Epidermal melanocyte (primary cell): ENCODE results near the gene RANBP3.
"Not testable (repeated sequence)": the region's sequence is repeated elsewhere in the genome, so short reads cannot be mapped to it uniquely, and the experiment has no call there.

ENCODE experiments used
- DNase-seq: peaks from one replicate; pipeline ENCODE4 v3.0.0; 2011; ENCODE audit warnings: low spot score; ENCODE audit not compliant: insufficient read length

The RANBP3 gene

DNA sequence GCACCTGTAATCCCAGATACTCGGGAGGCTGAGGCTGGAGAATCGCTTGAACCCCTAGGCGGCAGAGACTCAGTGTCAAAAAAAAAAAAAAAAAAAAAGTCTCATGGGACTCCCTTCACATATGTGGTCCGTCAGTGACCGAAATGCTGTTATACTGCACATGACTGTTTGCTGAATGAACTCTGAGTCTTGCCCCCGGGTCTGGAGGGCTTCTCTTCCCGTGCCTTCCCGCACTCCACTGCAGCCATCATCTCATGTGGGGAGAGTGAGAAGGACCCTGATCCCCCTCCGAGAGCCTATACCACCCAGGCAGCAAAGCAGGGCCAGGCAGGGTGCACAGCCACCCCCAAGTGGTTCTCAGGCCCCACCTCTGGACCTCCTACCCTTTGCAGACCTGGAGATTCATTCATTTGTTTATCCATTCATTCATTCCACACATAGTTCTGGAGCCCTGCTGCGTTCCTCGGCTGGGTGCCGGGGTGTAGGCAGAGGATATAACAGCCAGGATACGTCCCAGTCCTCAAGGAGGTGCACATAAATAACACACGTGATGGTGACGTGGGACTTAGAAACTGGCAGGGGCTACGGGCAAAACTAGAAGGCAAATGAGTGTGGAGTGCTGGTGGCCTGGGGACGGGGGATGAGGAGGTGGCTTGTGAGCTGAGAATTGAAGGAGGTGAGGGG is 88.5 kb downstream of the RANBP3 start:
- DNase-seq, result no peak

DNA sequence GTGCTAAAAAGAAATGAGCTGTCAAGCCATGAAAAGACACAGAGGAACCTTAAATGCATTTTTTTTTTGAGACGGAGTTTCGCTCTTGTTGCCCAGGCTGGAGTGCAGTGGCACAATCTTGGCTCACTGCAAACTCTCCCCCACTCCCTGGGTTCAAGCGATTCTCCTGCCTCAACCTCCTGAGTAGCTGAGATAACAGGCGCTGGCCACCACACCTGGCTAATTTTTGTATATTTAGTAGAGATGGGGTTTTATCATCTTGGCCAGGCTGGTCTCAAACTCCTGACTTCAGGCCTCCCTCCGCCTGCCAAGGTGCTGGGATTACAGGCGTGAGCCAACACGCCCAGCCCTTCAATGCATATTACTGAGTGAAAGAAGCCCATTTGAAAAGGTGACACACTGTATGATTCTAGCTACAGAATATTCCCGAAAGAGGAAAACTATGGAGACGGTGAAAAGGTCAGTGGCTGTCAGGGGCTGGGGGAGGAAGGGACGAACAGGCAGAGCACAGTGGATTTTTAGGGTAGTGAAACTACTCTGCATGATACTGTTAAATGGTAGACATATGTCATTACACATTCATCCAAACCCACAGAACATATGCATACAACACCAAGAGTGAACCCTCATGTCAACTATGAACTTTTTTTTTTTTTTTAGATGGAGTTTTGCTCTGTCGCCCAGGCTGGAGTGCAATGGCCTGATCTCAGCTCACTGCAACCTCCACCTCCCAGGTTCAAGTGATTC is 93.7 kb downstream of the RANBP3 start:
- not testable (repeated sequence) for DNase-seq

DNA sequence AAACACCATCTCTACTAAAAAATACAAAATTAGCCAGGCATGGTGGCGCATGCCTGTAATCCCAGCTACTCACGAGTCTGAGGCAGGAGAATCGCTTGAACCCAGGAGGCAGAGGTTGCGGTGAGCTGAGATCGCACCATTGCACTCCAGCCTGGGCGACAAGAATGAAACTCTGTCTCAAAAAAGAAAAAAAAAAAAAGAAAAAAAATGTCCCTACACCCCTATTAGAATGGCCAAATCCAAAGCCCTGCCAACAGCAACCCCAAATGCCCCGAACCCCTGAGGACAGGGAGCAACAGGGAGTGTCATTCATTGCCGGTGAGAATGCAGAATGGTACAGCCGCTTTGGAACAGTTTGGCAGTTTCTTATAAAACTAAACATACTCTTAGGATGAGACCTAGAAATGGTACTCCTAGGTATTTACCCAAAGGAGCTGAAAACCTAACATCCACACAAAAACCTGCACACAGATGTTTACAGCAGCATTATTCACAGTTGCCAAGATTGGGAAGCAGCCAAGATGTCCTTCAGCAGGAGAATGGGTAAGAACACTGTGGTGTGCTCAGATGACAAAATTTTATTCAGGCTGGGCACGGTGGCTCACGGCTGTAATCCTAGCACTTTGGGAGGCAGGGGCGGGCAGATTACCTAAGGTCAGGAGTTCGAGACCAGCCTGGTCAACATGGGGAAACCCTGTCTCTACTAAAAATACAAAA is 94.6 kb downstream of the RANBP3 start:
- not testable (repeated sequence) for DNase-seq

DNA sequence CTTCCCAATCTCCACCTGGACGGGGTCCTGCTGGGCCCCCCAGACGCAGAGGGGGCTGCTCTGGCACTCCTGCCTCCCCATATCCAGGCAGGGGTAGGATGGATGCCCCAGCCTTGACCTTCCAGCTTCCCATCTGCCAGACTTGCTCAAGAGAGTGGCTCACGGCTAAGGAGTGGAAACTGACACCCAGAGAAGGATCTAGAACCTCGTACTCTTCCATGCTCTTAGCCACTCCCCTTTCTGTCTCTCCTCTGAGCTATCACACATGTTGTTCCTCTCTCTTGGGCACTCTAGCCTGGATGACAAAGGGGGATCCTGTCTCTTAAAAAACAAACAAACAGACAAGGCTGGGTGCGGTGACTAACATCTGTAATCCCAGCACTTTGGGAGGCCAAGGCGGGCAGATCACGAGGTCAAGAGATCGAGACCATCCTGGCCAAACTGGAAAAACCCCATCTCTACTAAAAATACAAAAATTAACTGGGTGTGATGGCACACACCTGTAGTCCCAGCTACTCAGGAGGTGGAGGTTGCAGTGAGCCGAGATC is 95.4 kb downstream of the RANBP3 start:
- no peak for DNase-seq

DNA sequence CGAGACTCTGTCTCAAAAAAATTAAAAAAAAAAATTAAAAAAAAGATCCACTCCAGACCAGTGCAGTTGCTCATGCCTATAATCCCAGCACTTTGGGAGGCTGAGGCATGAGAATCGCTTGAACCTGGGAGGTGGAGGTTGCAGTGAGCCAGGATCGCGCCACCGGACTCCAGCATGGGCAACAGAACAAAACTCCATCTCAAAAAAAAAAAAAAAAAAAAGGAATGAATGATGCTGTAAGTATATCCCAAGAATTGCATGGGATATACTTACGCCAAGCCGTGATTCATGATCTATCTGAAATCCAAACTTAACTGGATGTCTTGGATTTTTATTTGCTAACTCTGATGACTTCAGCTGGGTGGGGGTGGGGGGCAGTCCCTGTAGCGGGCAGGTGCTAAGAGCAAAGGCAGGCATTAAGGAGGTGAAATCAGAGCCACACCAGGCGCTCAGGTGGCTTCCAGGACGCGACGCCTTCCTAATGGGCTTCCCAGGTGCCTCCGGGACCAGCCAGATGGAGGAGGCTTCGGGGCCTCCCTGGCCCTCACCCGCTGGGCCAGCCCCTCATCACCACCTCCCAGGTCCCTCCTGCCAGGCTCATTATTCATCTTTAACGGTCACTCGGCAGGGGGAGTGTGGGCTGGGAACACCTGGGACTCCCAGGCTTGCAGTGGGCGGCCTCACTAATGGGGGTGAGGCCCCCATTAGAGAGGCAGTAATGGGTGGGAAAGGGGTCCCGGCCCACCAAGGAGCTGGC is 96.2 kb downstream of the RANBP3 start:
- DNase-seq, result no peak

DNA sequence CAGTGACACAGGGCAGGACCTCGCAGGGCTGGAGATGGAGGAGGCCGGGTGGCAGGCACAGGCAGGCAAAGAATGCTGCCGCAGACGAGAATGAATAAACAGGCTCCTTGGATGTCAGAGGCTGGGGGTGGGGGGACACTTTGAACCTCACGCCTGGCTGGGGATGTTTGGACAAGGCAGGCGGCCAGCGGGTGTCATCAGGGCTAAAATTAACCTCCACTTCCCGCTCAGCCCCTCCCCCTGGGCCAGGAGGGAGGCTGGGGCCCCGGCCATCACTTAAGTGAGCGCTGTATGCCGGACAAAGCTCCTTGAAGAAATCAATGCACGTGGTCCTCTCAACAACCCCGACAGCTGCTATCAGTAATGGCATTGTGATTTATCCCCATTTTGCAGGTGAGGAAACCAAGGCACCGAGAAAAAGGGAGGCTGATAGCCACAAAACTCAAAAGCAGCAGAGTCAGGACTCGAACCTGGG is 97.3 kb downstream of the RANBP3 start:
- DNase-seq, result no peak

DNA sequence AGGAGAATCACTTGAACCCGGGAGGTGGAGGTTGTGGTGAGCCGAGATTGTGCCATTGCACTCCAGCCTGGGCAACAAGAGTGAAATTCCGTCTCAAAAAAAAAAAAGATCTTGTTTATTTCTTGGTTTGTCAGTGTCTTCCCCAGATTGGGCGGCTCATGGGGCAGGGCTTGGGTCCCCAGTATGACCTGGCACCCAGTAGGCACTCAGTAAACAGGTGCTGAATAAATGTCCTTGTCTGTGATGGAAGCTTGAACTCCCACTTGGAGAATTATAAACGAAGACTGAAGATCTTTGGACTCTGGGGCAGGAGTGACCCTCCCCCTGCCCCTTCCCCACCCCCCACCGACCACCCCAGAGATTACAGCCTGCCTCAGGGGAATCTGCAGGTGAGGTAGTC is 97.7 kb downstream of the RANBP3 start:
- DNase-seq, result no peak

DNA sequence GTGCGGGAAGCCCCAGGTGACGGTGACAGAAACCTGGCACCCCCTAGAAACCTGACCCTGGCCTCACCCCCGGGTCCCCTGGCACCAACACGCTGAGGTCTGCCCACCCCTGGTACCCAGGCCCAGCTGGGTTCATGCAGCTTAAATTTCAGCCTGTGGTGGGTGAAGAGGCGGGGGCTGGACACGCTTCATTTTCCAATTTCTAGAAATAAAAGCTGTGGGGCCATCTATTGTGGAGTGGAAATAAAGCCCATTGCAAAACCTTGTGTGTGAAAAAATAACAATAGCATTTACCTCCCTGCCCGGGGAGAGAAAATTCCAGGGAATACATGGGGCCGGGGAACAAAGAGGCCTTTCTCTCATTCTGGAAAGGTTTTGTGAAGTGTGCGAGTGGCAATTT is 100.1 kb downstream of the RANBP3 start:
- DNase-seq, result no peak

DNA sequence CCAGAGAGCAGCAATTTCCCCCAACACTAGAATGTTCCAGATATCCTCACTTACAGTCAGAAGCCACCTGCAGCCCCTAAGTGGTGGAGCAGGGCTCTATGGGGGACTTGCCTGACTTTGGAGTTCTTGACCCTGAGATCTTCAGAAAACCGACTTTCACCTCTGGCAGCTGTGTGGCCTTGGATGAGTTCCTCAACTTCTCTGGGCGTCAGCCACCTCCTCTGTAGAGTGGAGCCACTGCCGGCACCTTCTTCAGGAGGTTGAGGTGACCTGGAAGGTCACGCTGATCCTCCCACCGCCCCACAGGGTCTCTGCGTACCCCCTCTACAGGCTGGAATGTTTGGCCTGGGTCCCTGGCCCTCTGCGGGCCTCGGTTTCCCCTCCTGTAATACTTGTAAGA is 100.5 kb downstream of the RANBP3 start:
- no peak for DNase-seq

DNA sequence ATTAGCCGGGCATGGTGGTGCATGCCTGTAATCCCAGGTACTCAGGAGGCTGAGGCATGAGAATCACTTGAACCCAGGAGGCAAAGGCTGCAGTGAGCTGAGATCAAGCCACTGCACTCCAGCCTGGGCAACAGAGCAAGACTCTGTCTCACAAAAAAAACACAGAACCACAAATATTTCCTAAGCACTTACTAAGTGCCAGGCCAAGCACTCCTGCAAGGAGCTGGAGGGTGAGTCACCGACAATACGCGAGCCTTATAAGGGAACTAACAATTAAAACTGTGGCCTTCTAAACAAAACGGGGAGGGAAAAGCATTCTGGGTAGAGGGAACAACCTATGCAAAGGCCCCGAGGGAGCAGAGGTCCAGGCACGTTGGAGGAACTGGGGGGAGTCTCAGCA is 103.4 kb downstream of the RANBP3 start:
- DNase-seq, result not testable (repeated sequence)

DNA sequence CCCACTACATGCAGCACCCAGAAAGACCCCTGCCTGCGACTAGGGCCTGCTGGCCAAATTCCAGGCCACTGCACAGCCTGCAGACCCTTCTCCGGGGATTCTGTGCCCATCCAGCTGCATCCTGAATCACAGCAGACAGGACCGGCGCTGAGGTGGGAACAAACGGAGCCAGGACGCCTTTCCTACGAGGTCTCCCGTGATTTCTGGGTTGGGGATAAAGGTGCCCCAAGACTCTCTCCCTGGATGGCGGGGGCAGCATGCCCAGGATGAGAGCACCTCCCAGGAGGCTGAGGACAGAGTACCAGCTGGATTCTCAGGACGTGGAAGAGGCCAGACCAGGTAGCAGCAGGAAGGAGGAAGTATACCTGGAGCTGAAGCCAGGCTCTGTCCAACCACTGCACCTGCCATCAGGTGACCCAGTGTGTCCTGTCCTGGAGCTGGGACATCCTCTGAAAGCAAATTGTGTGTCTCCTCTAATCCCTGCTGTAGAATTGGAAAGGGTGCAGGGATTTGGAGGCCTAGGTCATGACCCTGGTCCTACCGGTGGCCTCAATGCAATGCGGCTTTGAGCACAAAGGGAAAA is 104.2 kb downstream of the RANBP3 start:
- DNase-seq, result no peak

DNA sequence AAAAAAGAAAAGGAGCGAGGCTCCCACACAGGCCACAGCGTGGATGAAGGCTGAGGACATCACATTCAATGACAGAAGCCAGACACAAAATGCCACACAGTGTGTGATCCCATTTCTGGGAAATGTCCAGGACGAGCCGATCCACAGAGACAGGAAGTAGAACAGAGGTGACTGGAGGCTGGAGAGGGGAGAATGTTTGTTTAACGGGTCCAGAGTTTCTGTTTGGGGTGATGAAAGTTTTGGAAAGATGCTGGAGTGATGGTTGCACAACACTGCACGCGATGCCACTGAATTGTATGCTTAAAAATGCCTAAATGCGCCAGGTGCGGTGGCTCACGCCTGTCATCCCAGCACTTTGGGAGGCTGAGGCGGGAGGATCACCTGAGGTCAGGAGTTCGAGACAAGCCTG is 107.0 kb downstream of the RANBP3 start:
- no peak for DNase-seq

DNA sequence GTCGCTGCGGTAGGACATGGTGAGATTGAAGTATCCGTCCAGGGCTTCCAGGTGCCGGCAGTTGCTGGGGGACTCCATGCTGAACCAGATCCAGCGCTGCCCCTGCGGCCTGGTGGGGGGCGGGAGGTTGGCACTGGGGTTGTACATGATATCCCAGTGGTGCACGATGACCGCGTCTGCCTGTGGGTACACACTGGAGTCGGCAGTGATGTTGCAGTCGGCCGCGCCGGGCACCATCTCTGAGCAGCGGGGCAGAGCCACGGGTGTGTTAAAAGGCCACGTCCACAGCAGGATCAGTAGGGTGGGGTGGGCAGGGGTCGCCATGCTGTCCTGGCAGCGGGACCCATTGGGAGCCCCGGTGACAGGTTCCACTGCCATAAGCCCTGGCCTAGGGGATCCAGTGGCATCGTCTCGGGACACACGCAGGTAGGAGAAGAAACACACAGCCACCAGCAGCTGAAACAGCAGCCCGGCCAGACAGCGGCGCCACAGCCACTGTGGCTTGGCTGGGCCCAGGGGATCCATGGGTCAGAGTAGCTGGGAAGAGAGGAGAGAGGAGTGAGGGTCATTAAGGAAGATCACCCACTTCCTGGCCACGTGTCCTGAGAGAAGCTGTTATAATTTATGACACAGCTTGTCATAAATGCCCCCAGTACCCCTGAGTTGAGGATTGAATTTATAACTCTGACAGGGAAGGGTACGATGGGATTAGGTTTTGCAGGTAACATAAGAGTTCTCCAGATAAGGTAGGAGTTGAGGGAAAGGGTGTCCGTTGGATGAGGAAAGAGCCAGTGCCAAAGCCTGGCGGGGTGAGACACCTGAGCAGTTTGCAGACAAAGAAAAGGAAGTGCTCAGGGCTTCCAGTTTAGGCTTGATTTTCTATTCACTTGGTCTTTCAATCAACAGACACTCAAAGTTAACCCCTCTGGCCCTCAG is 110.5 kb downstream of the RANBP3 start:
- DNase-seq, result no peak
